ENCODE data around the gene RAB6A.
A peak's percentile ranks its signal among the peaks of the same experiment; 100 is the strongest.

DNA sequence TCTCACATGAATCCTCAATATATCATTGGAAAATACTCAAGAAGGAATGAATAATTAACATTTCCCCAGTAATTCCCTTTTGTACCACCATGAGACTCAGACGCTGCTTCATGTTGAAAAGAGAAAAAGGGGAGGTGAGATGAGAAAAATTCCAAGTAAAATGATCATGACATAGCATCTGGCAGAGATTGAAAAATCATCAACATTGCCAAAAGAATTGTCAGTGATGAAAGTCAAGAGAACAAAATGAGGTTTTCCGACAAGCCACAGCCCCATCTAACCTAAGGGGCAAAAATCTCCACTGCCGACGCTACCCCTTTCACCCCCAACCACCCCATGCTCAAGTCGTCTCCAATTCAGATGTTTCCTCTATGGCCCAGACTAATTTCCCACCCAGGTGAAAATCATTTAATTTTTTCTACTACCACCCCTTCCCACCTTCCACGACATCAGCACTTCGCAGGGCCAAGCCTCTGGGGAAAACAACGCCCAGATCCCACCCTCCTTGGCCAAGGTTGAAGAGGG is 1.2 kb downstream of the RAB6A start:
- TF ChIP-seq CTCF (IDR thresholded peaks at IDR 0.05) (peak; percentile 14 to 31 (median 22)), POLR2A (IDR thresholded peaks at IDR 0.05) (no peak)

Data from sigmoid colon (tissue), 3 donors.